Fibroblast of skin of right quadriceps (primary cell): ENCODE data around the gene NDUFB7.
A peak's percentile ranks its signal among the peaks of the same experiment; 100 is the strongest.
"Not testable (repeated sequence)": the region's sequence is repeated elsewhere in the genome, so short reads cannot be mapped to it uniquely, and the experiment has no call there.

Source experiments
- DNase-seq: peaks from one replicate; pipeline ENCODE4 v3.0.0-alpha.2; 2013

The NDUFB7 gene

GRCh38 chr19:14552006-14552360 lies 19.9 kb downstream of the NDUFB7 start:
- DNase-seq: not testable (repeated sequence)

- peak; percentile 30 for DNase-seq
These were observed 20.5 kb downstream of the NDUFB7 start for GRCh38 chr19:14551134-14552005.

- DNase-seq: no peak
These were observed 21.6 kb downstream of the NDUFB7 start for GRCh38 chr19:14550201-14550754.

DNA sequence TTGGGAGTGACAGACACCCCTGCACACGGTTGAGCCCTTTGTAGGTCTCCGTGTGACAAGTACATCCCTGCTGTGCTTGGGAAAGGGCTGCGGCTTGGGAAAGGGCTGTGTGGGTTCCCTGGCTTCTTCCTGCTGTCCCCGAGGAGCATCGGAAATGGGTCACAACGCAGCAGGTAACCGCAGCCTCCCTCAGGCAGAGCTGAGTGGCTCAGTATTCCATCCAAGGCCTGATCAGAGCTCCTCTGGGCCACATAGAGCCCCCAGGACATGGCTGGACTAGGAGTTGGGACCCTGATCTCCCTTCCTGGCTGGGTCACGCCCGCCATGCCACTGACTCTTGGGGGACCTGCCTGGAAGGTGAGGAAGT lies 26.2 kb downstream of the NDUFB7 start:
- no peak for DNase-seq

- no peak for DNase-seq
These were observed 26.7 kb downstream of the NDUFB7 start for GRCh38 chr19:14544977-14545715.

- DNase-seq: no peak
These were observed 27.8 kb downstream of the NDUFB7 start for GRCh38 chr19:14544047-14544446.

GRCh38 chr19:14542711-14543328 lies 29.0 kb downstream of the NDUFB7 start:
- peak; percentile 26 for DNase-seq

DNA sequence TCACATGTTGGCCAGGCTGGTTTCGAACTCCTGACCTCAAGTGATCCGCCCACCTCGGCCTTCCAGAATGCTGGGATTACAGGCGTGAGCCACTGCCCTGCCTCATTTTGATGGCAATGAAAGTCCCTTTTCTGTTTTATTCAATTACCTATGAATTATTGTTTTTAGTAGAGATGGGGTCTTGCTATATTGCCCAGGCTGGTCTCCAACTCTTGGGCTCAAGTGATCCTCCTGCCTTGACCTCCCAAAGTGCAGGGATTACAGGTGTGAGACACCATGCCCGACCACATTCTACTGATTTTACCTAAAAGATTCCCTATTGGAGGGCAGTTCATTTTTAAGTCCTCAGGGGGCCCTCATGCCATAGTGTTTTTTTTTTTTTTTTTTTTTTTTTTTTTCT lies 29.9 kb downstream of the NDUFB7 start:
- DNase-seq: not testable (repeated sequence)

DNA sequence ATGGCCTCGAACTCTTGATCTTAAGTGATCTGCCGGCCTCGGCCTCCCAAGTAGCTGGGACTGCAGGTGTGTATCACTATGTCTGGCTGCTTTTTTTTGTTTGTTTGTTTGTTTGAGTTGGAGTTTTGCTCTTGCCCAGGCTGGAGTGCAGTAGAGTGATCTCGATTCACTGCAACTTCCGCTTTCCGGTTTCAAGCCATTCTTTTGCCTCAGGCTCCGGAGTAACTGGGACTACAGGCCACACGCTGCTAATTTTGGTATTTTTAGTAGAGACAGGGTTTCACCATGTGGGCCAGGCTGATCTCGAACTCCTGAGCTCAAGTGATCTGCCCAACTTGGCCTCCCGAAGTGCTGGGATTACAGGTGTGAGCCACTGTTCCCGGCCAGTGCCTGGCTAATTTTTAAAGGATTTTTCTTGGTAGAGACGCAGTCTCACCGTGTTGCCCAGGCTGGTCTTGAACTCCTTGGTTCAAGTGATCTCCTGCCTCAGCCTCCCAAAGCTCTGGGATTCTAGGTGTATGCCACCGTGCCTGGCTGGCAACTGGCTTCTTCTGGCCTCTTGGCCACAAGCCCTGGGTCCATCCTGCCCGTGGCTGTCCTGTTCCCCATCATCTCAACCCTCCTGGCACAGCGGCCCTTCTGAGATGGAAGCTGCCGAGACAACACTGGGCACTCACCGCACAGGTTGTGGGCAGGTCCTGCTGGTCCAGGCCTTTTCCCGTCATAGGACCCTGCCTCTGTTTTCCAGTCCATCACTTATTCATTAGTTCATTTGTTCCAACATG lies 30.9 kb downstream of the NDUFB7 start:
- no peak for DNase-seq

DNA sequence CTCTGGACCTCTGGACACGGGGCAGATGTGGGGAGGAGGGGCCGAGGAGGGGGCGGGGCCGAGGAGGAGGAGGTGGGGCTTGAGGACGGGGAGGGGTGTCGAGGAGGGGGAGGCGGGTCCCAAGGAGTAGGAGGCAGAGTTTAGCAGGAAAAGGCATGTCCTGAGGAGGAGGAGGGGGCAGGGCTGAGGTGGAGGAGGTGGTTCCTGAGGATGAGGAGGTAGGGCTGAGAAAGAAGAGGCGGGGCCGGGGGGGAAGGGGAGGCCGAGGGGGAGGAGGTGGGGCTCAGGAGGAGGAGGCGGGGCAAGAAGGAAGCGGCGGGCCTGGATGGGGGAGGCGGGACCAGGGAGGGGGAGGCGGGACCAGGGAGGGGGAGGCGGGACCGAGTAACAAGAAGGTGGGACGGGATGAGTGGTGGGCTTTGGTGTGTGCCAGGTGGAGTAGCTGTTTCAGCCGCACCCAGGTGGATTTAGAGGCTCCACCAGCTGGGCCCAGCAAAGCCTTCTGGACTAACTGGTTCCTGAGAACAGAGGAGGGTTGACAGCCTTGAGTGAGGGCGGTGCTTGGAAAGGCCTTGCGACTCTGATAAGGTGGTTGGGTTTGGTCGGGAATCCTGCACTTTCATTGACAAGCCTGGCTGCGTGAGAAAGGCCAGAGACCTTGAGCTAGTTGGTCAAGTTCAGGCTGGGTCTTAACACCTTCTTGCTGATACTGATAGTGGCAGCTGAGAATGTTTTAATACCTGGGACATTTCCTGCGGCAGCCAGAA lies 34.8 kb downstream of the NDUFB7 start:
- peak; percentile 49 for DNase-seq

GRCh38 chr19:14533450-14533849 lies 38.4 kb downstream of the NDUFB7 start:
- no peak for DNase-seq

GRCh38 chr19:14530506-14530905 lies 41.4 kb downstream of the NDUFB7 start:
- DNase-seq: no peak

GRCh38 chr19:14530005-14530348 lies 41.9 kb downstream of the NDUFB7 start:
- no peak for DNase-seq

DNA sequence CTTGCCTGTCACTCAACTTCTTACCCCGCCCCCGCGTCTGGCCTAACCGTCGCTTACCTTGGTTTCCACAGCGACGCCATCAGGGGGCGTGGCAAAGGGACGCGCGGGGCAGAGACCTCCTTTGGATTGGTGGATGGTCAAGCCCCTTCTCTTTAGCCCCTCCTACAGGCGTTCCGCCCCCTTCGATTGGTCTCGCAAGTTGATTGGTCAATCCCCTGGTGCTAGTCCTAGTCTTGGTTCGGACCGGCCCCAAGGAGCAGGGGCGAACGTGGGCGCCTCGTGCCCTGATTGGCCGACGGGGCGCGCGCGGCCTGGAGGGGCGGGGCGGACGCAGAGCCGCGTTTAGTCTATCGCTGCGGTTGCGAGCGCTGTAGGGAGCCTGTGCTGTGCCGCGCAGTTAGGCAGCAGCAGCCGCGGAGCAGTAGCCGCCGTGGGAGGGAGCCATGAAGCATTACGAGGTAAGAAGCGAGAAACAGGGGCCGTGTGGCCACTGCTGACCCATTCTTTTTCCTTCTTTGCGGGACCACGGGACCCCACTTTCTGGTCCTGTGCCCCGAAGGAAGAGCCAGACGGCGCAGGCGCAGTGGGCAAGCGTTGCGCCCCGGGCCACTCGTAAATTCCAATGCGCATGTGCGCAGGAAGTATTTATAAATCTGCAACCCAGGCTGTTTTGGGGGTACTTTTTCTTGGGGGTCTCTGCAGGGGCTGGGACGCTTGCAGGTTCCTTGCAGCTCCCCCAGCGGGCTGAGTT lies 42.4 kb downstream of the NDUFB7 start, which contains the start of gene TECR:
TECR (plus strand) TSS at position 341 of the 751 bp plus-strand sequence; CDS start at position 444, 103 bp downstream.
- DNase-seq: peak; percentile 100

- DNase-seq: no peak
These were observed 43.2 kb downstream of the NDUFB7 start for GRCh38 chr19:14528419-14529253.

DNA sequence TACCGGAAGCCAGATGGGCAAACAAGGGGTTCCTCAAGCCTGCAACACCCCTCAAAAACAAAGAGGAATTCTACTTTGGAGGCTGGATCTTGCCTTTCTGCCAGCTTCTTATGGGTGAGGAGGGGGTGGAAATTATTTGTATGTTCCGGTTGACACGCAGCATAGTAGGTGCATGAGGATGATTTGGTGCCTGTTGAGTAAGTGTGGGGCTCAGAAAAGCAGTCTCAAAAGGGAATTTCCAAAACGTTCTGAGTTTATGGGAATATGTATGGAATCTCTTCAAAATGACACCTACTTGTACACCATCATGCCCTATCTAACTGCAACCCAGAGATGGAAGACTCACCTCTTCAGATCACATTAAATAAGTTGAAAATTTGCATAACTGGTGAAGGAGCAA lies 45.4 kb downstream of the NDUFB7 start:
- DNase-seq: no peak

- DNase-seq: no peak
These were observed 46.1 kb downstream of the NDUFB7 start for GRCh38 chr19:14525729-14526128.

DNA sequence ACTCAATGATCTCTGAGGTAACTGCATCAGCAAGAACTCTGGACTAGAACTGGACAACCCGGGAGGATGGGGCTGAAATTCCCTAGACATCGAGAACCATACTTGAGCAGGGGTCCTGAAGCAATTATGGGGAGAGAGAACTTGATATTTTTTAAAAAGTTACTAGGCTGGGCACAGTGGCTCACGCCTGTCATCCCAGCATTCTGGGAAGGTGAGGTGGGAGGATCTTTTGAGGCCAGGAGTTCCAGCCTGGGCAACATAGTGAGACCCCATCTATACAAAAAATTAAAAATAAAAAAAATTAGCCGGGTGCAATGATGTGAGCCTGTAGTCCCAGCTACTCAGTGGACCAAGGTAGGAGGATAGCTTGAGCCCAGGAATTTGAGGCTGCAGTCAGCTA lies 51.3 kb downstream of the NDUFB7 start:
- DNase-seq: no peak

- DNase-seq: no peak
These were observed 51.9 kb downstream of the NDUFB7 start for GRCh38 chr19:14519860-14520407.
